ENCODE results near the gene STRA6.

GRCh38 chr15:74179101-74179841 is 23.3 kb downstream of the STRA6 start:
- TF ChIP-seq CTCF (conservative IDR thresholded peaks at IDR 0.05; ENCODE audit: low read length) (no peak), EZH2phosphoT487 (IDR thresholded peaks at IDR 0.05; ENCODE audit: borderline replicate concordance, low read depth, low read length) (no peak)

Data from OCI-LY7 (cell line).